SK-N-SH (cell line): ENCODE measurements around the gene UCK1. TPM values are rescaled to one million over a fixed set of nuclear protein-coding genes. Genes with fewer than 3 reads are reported as not detected.

Source experiments
- CTCF ChIA-PET: fragments of 300-600, 350-600 bp; formaldehyde crosslinking; extraction: SDS; loops from one replicate; lab custom pipeline; 2021; lab: Yijun Ruan, JAX
- POLR2A ChIA-PET: fragments of 350-600 bp; sonication (Branson Sonifier 250); formaldehyde crosslinking; extraction: SDS; loops from one replicate; lab custom pipeline; 2020; ENCODE audit warnings: antibody characterized with exemption, inconsistent platforms; lab: Yijun Ruan, JAX
- DNase-seq: peaks from one replicate; pipeline ENCODE4 v3.0.0; 2012
- H2AFZ ChIP-seq: fragments of 200-600 bp; sonication (generic); 2 replicates; pipeline ENCODE4 v1.8.1; 2016; ENCODE audit warnings: antibody characterized with exemption, mild to moderate bottlenecking, low read depth
- H3F3A ChIP-seq: fragments of 200-600 bp; sonication (generic); replicated peaks from 2 replicates; pipeline ENCODE3; 2016; ENCODE audit warnings: antibody characterized with exemption, mild to moderate bottlenecking; ENCODE audit not compliant: insufficient read depth
- H3K27ac ChIP-seq, 2 experiments: fragments of 200-500 bp in 1 of 2; fragments of 200-600 bp in 1 of 2; sonication (Bioruptor generic) in 1 of 2; sonication (generic), shearing (Covaris generic) in 1 of 2; 2 replicates each; pipeline versions ENCODE4 v1.5.1 to v1.6.1; 2014 to 2016; ENCODE audit warnings: low read depth in 2 of 2, inconsistent platforms in 1 of 2, low read length in 1 of 2, mild to moderate bottlenecking in 1 of 2, mixed read lengths in 1 of 2
- H3K27me3 ChIP-seq: fragments of 200-600 bp; sonication (generic), shearing (Covaris generic); 2 replicates; pipeline ENCODE4 v1.6.1; 2016; ENCODE audit warnings: mixed run types; ENCODE audit not compliant: insufficient read depth
- H3K36me3 ChIP-seq, 2 experiments: fragments of 200-500 bp in 1 of 2; fragments of 200-600 bp in 1 of 2; sonication (Bioruptor generic) in 1 of 2; sonication (generic) in 1 of 2; replicated peaks in 1 of 2; 2 replicates each; pipeline versions ENCODE3 to v1.5.1; 2014 to 2016; ENCODE audit warnings: low read length in 1 of 2, mild to moderate bottlenecking in 1 of 2; ENCODE audit not compliant: insufficient read depth in 2 of 2, control insufficient read depth in 1 of 2
- H3K4me1 ChIP-seq, 2 experiments: fragments of 200-500 bp in 1 of 2; fragments of 200-600 bp in 1 of 2; sonication (Bioruptor generic) in 1 of 2; sonication (generic), shearing (Covaris generic) in 1 of 2; 2 replicates each; pipeline versions ENCODE4 v1.5.1 to v1.6.1; 2014 to 2016; ENCODE audit warnings: low read depth in 1 of 2, low read length in 1 of 2, mixed run types in 1 of 2; ENCODE audit not compliant: insufficient read depth in 2 of 2, control insufficient read depth in 1 of 2
- H3K4me2 ChIP-seq: fragments of 200-600 bp; sonication (generic), shearing (Covaris generic); 2 replicates; pipeline ENCODE4 v1.6.1; 2017; ENCODE audit warnings: mixed run types
- H3K4me3 ChIP-seq, 2 experiments: fragments of 200-500 bp in 1 of 2; fragments of 200-600 bp in 1 of 2; sonication (Bioruptor generic) in 1 of 2; sonication (generic), shearing (Covaris generic) in 1 of 2; 2 replicates each; pipeline versions ENCODE4 v1.5.1 to v1.8.1; 2014 to 2016; ENCODE audit warnings: low read depth in 2 of 2, inconsistent platforms in 1 of 2, low read length in 1 of 2, mild to moderate bottlenecking in 1 of 2, mixed read lengths in 1 of 2, moderate library complexity in 1 of 2
- H3K79me2 ChIP-seq: fragments of 200-600 bp; sonication (generic); 2 replicates; pipeline ENCODE4 v1.8.1; 2017; ENCODE audit warnings: mild to moderate bottlenecking; ENCODE audit not compliant: insufficient read depth
- H3K9ac ChIP-seq: fragments of 200-600 bp; sonication (generic); 2 replicates; pipeline ENCODE4 v1.6.1; 2017; ENCODE audit warnings: mixed run types
- H3K9me2 ChIP-seq: fragments of 200-600 bp; sonication (generic); 2 replicates; pipeline ENCODE4 v1.6.1; 2017; ENCODE audit warnings: mixed run types
- H3K9me3 ChIP-seq: fragments of 200-600 bp; sonication (generic); 2 replicates; pipeline ENCODE4 v1.6.1; 2017; ENCODE audit warnings: mixed run types, mild to moderate bottlenecking, moderate library complexity
- H4K20me1 ChIP-seq: fragments of 200-600 bp; sonication (generic); 2 replicates; pipeline ENCODE4 v1.6.1; 2017; ENCODE audit warnings: mild to moderate bottlenecking, mixed run types; ENCODE audit not compliant: insufficient read depth
- ELF1 ChIP-seq: IDR thresholded peaks from 2 replicates; pipeline ENCODE4 v1.4.0; 2012
- FOSL2 ChIP-seq: IDR thresholded peaks from 2 replicates; pipeline ENCODE4 v1.4.0; 2012; ENCODE audit warnings: low read depth, mild to moderate bottlenecking, moderate library complexity, borderline replicate concordance
- GABPA ChIP-seq: IDR thresholded peaks from 2 replicates; pipeline ENCODE4 v1.4.0; 2012; ENCODE audit warnings: low read depth, mild to moderate bottlenecking
- NFIC ChIP-seq: IDR thresholded peaks from 2 replicates; pipeline ENCODE4 v1.4.0; 2012; ENCODE audit warnings: borderline replicate concordance
- RCOR1 ChIP-seq: fragments of 150-350 bp; IDR thresholded peaks from 2 replicates; pipeline ENCODE4 v1.6.1; 2017; ENCODE audit warnings: antibody characterized with exemption, low read length
- RFX5 ChIP-seq: IDR thresholded peaks from 2 replicates; pipeline ENCODE4 v1.6.1; 2012; ENCODE audit warnings: mild to moderate bottlenecking, improper control_type of control experiment, low read length
- SMC3 ChIP-seq: IDR thresholded peaks from 2 replicates; pipeline ENCODE4 v1.6.1; 2012; ENCODE audit warnings: low read depth, low read length, improper control_type of control experiment
- TAF1 ChIP-seq: IDR thresholded peaks from 2 replicates; pipeline ENCODE4 v1.6.1; 2012; ENCODE audit warnings: low read depth, mild to moderate bottlenecking, low read length, moderate library complexity, borderline replicate concordance
- TCF12 ChIP-seq: IDR thresholded peaks from 2 replicates; pipeline ENCODE4 v1.4.0; 2012
- TEAD4 ChIP-seq: IDR thresholded peaks from 2 replicates; pipeline ENCODE4 v1.4.0; 2012; ENCODE audit warnings: mild to moderate bottlenecking, borderline replicate concordance; ENCODE audit not compliant: insufficient read depth
- WGBS: methylation state at CpG from one replicate; pipeline ENCODE4 v1.1.6; 2017; ENCODE audit warnings: low lambda C conversion rate; 5-methylcytosine and 5-hydroxymethylcytosine counted together
- polyA plus RNA-seq, 3 experiments: library from polyadenylated mRNA; depleted of rRNA; stranded (reverse); fragments of >200 nt; gene quantifications; 2 replicates each; pipeline ENCODE4 v1.2.3, GENCODE V29; 2012
- TF ChIP-seq, protein P1 (sequence below): fragments of 150-350 bp; IDR thresholded peaks from 2 replicates; pipeline ENCODE4 v1.6.1; 2017; ENCODE audit warnings: antibody characterized with exemption, low read length, low read depth, borderline replicate concordance
- TF ChIP-seq, protein P2 (sequence below): fragments of 200-600 bp; sonication (generic); IDR thresholded peaks from 2 replicates; pipeline ENCODE4 v1.6.1; 2017; ENCODE audit warnings: antibody characterized with exemption, mild to moderate bottlenecking, moderate library complexity
- TF ChIP-seq, protein P3 (sequence below): fragments of 150-350 bp; IDR thresholded peaks from 2 replicates; pipeline ENCODE4 v1.6.1; 2016; ENCODE audit warnings: mild to moderate bottlenecking, low read depth, low read length

Gene UCK1
- polyA plus RNA-seq, 1 of the 3 experiments (the other 2 are of a cell fraction): 32.9 TPM

DNA sequence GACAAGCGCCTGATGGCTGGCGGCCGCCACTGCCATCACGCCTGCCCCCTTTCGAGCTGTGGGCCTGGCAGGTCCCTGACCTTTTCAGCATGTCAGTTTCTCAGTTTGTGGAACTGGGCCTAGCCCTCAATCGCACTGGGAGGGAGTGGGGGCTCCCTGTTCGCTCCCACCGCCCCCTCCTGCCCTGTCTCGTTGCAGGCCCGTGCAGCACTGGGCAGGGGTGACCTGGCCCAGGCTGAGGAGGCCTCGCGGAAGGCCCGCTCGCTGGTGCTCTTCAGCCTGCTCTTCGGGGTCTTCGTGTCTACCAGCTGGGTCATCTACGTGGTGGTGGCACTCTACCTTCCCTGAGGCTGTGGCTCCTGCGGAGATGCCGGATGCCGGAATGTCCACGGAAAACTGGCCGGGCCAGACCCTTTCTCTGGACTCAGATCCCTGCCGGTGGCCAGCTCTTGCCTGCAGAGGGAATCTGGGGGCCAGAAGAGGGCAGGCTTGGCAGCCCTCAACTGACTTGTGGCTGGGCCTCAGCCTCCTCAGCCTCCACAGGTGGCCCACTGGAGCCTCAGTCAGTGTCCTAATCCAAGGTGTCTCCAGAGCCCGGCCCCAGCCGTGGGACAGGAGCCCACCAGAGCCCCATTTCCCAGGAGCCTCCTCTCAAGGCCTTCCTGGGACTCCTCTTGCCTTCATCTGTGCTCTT, 26.9 kb upstream of the UCK1 start:
- no peak for TF ChIP-seq GABPA
- TF ChIP-seq SMC3: no peak
- TF ChIP-seq TEAD4: no peak
- TF ChIP-seq RCOR1: no peak
- TF ChIP-seq TCF12: no peak
- no peak for TF ChIP-seq RFX5
- no peak for TF ChIP-seq NFIC
- TF ChIP-seq, protein P1, sequence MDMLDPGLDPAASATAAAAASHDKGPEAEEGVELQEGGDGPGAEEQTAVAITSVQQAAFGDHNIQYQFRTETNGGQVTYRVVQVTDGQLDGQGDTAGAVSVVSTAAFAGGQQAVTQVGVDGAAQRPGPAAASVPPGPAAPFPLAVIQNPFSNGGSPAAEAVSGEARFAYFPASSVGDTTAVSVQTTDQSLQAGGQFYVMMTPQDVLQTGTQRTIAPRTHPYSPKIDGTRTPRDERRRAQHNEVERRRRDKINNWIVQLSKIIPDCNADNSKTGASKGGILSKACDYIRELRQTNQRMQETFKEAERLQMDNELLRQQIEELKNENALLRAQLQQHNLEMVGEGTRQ: no peak
- TF ChIP-seq FOSL2: no peak
- TF ChIP-seq, protein P2, sequence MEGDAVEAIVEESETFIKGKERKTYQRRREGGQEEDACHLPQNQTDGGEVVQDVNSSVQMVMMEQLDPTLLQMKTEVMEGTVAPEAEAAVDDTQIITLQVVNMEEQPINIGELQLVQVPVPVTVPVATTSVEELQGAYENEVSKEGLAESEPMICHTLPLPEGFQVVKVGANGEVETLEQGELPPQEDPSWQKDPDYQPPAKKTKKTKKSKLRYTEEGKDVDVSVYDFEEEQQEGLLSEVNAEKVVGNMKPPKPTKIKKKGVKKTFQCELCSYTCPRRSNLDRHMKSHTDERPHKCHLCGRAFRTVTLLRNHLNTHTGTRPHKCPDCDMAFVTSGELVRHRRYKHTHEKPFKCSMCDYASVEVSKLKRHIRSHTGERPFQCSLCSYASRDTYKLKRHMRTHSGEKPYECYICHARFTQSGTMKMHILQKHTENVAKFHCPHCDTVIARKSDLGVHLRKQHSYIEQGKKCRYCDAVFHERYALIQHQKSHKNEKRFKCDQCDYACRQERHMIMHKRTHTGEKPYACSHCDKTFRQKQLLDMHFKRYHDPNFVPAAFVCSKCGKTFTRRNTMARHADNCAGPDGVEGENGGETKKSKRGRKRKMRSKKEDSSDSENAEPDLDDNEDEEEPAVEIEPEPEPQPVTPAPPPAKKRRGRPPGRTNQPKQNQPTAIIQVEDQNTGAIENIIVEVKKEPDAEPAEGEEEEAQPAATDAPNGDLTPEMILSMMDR: no peak
- no peak for TF ChIP-seq ELF1
- TF ChIP-seq TAF1: no peak
- TF ChIP-seq, protein P3, sequence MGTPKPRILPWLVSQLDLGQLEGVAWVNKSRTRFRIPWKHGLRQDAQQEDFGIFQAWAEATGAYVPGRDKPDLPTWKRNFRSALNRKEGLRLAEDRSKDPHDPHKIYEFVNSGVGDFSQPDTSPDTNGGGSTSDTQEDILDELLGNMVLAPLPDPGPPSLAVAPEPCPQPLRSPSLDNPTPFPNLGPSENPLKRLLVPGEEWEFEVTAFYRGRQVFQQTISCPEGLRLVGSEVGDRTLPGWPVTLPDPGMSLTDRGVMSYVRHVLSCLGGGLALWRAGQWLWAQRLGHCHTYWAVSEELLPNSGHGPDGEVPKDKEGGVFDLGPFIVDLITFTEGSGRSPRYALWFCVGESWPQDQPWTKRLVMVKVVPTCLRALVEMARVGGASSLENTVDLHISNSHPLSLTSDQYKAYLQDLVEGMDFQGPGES: no peak
- Histone ChIP-seq H3K4me2 (no peak overlapping the region), H3K9me3 (peaks cover 2% of the 10 kb centered on the region; the same call in 1 of the 2 replicates), H3K4me3 (no peak overlapping the region), H2AFZ (no peak overlapping the region), H4K20me1 (no peaks in the 10 kb centered on the region), H3K9ac (no peak overlapping the region), H3K36me3 (no peaks in the 10 kb centered on the region), H3K79me2 (no peaks in the 10 kb centered on the region), H3F3A (no peaks in the 10 kb centered on the region), H3K4me1 (no peaks in the 10 kb centered on the region), H3K27me3 (no peaks in the 10 kb centered on the region), H3K27ac (no peak overlapping the region), H3K9me2 (no peaks in the 10 kb centered on the region)
- ChIA-PET POLR2A (no interaction called here), CTCF (interaction anchor here (0.7 to 1.3 kb wide), 3 partner anchors 69 to 1148 kb away, joined by 3 to 4 read pairs (median 3); no protein-coding TSS in a partner anchor)
- DNase-seq: no peak
- WGBS: 76% methylated on average over 17 of the region's 25 CpGs
